ENCODE measurements around the gene CD109. TPM values are rescaled to one million over a fixed set of nuclear protein-coding genes. Genes with fewer than 3 reads are reported as not detected.

CD109 gene
- total RNA-seq, 4 donors from 2014 or later, result 7.9 to 27.0 (median 19.8) TPM

- no peak overlapping the region for H3K27ac ChIP-seq
- H3K9me3 ChIP-seq, result no peaks in the 10 kb centered on the region
- no peak overlapping the region for H3K4me3 ChIP-seq
- ATAC-seq, result no peak
- no peaks in the 10 kb centered on the region for H3K36me3 ChIP-seq
- TF ChIP-seq POLR2A (IDR thresholded peaks at IDR 0.05) (no peak), CTCF (IDR thresholded peaks at IDR 0.05) (no peak), EP300 (IDR thresholded peaks at IDR 0.05) (no peak), POLR2AphosphoS5 (IDR thresholded peaks at IDR 0.05) (no peak)
- H3K27me3 ChIP-seq, result no peaks in the 10 kb centered on the region
- H3K4me1 ChIP-seq, result peaks cover 0 to 6% (median 3%) of the 10 kb centered on the region in 3 donors
- WGBS, 2 donors (ENCODE audit: low coverage in 1 of 2), result 75 to 94% methylated on average over 2 to 3 of the region's 3 CpGs
These were observed 47.1 kb downstream of the CD109 start for GRCh38 chr6:73743081-73743480.

- ATAC-seq, result no peak
- Histone ChIP-seq H3K27me3 (no peaks in the 10 kb centered on the region), H3K27ac (no peak overlapping the region), H3K4me1 (peaks cover 0 to 6% (median 3%) of the 10 kb centered on the region in 3 donors), H3K4me3 (no peak overlapping the region), H3K9me3 (no peaks in the 10 kb centered on the region), H3K36me3 (no peaks in the 10 kb centered on the region)
- TF ChIP-seq POLR2AphosphoS5 (IDR thresholded peaks at IDR 0.05) (no peak), EP300 (IDR thresholded peaks at IDR 0.05) (no peak), CTCF (IDR thresholded peaks at IDR 0.05) (no peak), POLR2A (IDR thresholded peaks at IDR 0.05) (no peak)
- WGBS, 2 donors (ENCODE audit: low coverage in 1 of 2), result 55 to 57% methylated on average over 3 of the region's 3 CpGs
These were observed 47.6 kb downstream of the CD109 start for GRCh38 chr6:73743556-73743955.

DNA sequence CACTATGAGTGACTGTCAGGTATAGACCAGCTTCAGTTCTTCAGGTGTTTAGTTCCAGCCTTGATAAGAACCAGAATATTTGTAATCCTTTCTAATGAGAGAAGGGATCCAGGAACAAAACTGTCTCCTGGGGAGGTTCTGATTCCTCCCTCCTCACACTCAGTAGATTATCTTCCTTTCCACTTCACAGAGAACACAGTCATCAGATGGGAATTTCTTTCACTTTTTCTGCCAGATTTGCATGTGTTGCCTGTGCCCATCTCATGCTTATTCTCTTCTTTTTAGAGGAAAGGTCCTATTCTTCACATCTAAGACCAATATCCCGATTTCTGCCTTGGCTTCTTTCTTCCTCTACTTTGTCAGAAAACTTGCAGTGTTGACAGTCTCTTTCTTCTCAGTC is 50.8 kb downstream of the CD109 start:
- no peak for ATAC-seq
- Histone ChIP-seq H3K36me3 (no peaks in the 10 kb centered on the region), H3K4me3 (no peak overlapping the region), H3K27me3 (no peaks in the 10 kb centered on the region), H3K9me3 (no peaks in the 10 kb centered on the region), H3K27ac (no peak overlapping the region), H3K4me1 (peaks cover 0 to 6% (median 3%) of the 10 kb centered on the region in 3 donors)
- 86 to 88% methylated on average over 1 of the region's 1 CpG for WGBS, 2 donors (ENCODE audit: low coverage in 1 of 2)
- TF ChIP-seq POLR2A (IDR thresholded peaks at IDR 0.05) (no peak), POLR2AphosphoS5 (IDR thresholded peaks at IDR 0.05) (no peak), CTCF (IDR thresholded peaks at IDR 0.05) (no peak), EP300 (IDR thresholded peaks at IDR 0.05) (no peak)

- WGBS, 2 donors (ENCODE audit: low coverage in 1 of 2), result 67 to 73% methylated on average over 2 of the region's 2 CpGs
- Histone ChIP-seq H3K4me3 (no peak overlapping the region), H3K4me1 (peaks cover 0 to 6% (median 3%) of the 10 kb centered on the region in 3 donors), H3K27ac (no peak overlapping the region), H3K36me3 (no peaks in the 10 kb centered on the region), H3K9me3 (no peaks in the 10 kb centered on the region), H3K27me3 (no peaks in the 10 kb centered on the region)
- TF ChIP-seq POLR2A (IDR thresholded peaks at IDR 0.05), result no peak
- TF ChIP-seq CTCF (IDR thresholded peaks at IDR 0.05), result no peak
- no peak for TF ChIP-seq EP300 (IDR thresholded peaks at IDR 0.05)
- no peak for TF ChIP-seq POLR2AphosphoS5 (IDR thresholded peaks at IDR 0.05)
- no peak for ATAC-seq
These were observed 51.3 kb downstream of the CD109 start for GRCh38 chr6:73747289-73747688.

DNA sequence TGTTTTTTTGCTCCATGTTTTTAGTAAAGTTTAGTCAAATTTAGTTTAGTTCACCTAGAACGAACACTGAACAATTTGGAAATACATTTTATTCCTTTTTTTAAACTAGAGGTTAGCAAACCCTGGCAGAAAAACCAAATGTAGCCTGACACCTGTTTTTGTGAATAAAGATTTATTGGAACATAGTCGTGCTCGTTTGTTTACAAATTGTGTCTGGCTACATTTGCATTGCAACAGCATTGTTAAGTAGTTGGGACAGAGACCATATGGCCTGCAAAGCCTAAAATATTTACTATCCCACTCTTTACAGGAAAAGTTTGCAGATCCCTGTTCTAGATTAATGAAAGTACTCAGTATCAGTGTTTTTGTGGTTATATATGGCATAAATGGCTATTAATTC is 56.9 kb downstream of the CD109 start:
- ATAC-seq, result no peak
- H3K27ac ChIP-seq, result no peak overlapping the region
- TF ChIP-seq EP300 (IDR thresholded peaks at IDR 0.05) (no peak), POLR2AphosphoS5 (IDR thresholded peaks at IDR 0.05) (no peak), CTCF (IDR thresholded peaks at IDR 0.05) (no peak), POLR2A (IDR thresholded peaks at IDR 0.05) (no peak)
- H3K9me3 ChIP-seq, result no peaks in the 10 kb centered on the region
- H3K4me1 ChIP-seq, result no peaks in the 10 kb centered on the region
- H3K4me3 ChIP-seq, result no peak overlapping the region
- WGBS, 2 donors (ENCODE audit: low coverage in 1 of 2), result 30 to 47% methylated on average over 3 of the region's 3 CpGs
- H3K36me3 ChIP-seq, result no peaks in the 10 kb centered on the region
- no peaks in the 10 kb centered on the region for H3K27me3 ChIP-seq

Data from gastroesophageal sphincter (tissue), 4 donors.